HepG2 (cell line): ENCODE results near the gene CBX6. TPM values are rescaled to one million over a fixed set of nuclear protein-coding genes. Genes with fewer than 3 reads are reported as not detected.
A peak's percentile ranks its signal among the peaks of the same experiment; 100 is the strongest.

Experiments used
- ARID5B ChIP-seq: IDR thresholded peaks from 2 replicates; pipeline ENCODE4 v1.4.0; 2020; ENCODE audit warnings: mild to moderate bottlenecking, missing genetic modification reagents
- ATF7 ChIP-seq, 2 experiments: fragments of 450-650 bp in 1 of 2; sonication (generic) in 1 of 2; formaldehyde crosslinking in 1 of 2; IDR thresholded peaks; 2 replicates each; pipeline versions ENCODE4 v1.4.0 to v1.6.1; 2016 to 2020; ENCODE audit warnings: antibody characterized with exemption in 1 of 2, mild to moderate bottlenecking in 1 of 2, missing genetic modification reagents in 1 of 2
- SKIL ChIP-seq: sonication (generic); formaldehyde crosslinking; IDR thresholded peaks from 2 replicates; pipeline ENCODE4 v1.8.0; 2022; ENCODE audit warnings: missing genetic modification reagents, mild to moderate bottlenecking, moderate library complexity, borderline replicate concordance
- SRF ChIP-seq: IDR thresholded peaks from 2 replicates; pipeline ENCODE4 v1.6.1; 2011; ENCODE audit warnings: mild to moderate bottlenecking, low read depth, low read length, moderate library complexity
- STAT5B ChIP-seq: sonication (generic); formaldehyde crosslinking; IDR thresholded peaks from 2 replicates; pipeline ENCODE4 v1.4.0; 2020; ENCODE audit warnings: missing genetic modification reagents
- TBX2 ChIP-seq: sonication (generic); formaldehyde crosslinking; IDR thresholded peaks from 2 replicates; pipeline ENCODE4 v1.5.0; 2020; ENCODE audit warnings: missing genetic modification reagents, mild to moderate bottlenecking, borderline replicate concordance
- TCF7L2 ChIP-seq: IDR thresholded peaks from 2 replicates; pipeline ENCODE4 v1.6.1; 2011; ENCODE audit warnings: mild to moderate bottlenecking, low read depth, low read length, moderate library complexity
- ZBTB38 ChIP-seq: sonication (generic); formaldehyde crosslinking; IDR thresholded peaks from 2 replicates; pipeline ENCODE4 v1.5.1; 2020; ENCODE audit warnings: mild to moderate bottlenecking, missing genetic modification reagents
- ZBTB40 ChIP-seq, 2 experiments: fragments of 450-650 bp in 1 of 2; sonication (generic) in 1 of 2; formaldehyde crosslinking in 1 of 2; IDR thresholded peaks; 2 replicates each; pipeline versions ENCODE4 v1.6.1 to v1.8.0; 2016 to 2022; ENCODE audit warnings: antibody characterized with exemption in 1 of 2, mild to moderate bottlenecking in 1 of 2, missing genetic modification reagents in 1 of 2
- ZNF430 ChIP-seq: sonication (generic); formaldehyde crosslinking; IDR thresholded peaks from 2 replicates; pipeline ENCODE4 v1.9.0; 2021; ENCODE audit warnings: mild to moderate bottlenecking, missing genetic modification reagents
- ZNF614 ChIP-seq: IDR thresholded peaks from 2 replicates; pipeline ENCODE4 v1.6.1; 2018; ENCODE audit warnings: missing biosample characterization, missing genetic modification reagents, inconsistent platforms, borderline replicate concordance
- ZNF781 ChIP-seq: sonication (generic); formaldehyde crosslinking; IDR thresholded peaks from 2 replicates; pipeline ENCODE4 v1.5.1; 2020; ENCODE audit warnings: borderline replicate concordance, mild to moderate bottlenecking, missing genetic modification reagents; ENCODE audit errors: not compliant biosample characterization
- polyA plus RNA-seq, 8 experiments: library from polyadenylated mRNA; depleted of rRNA in 3 of 8; stranded (reverse) in 7 of 8; unstranded in 1 of 8; fragments of >200 nt; fragmentation: Illumina TruSeq in 4 of 8; extraction: Trizol in 4 of 8; gene quantifications; 2 replicates each; pipeline versions ENCODE4 v1.2.1 to v1.2.3, GENCODE V29; 2011 to 2016; ENCODE audit warnings: low read depth in 4 of 8, missing spikeins in 1 of 8, mixed read lengths in 1 of 8; ENCODE audit not compliant: insufficient read depth in 1 of 8
- total RNA-seq, 5 experiments: library from RNA; depleted of rRNA; stranded (reverse); fragments of >200 nt; fragmentation: Illumina TruSeq; extraction: Trizol; gene quantifications; 2 replicates each; pipeline ENCODE4 v1.2.3, GENCODE V29; 2016; ENCODE audit warnings: low read depth in 1 of 5
- TF ChIP-seq, protein P1 (sequence below): IDR thresholded peaks from 2 replicates; pipeline ENCODE4 v1.6.1; 2016

The CBX6 gene
- total and polyA plus RNA-seq, 2 of the 13 experiments (the other 11 are each of a cell fraction or from before 2014, with no cell fraction given) = 1.7 to 6.5 TPM

- TF ChIP-seq ZBTB38 (CRISPR knock-in tag) (no peak), ZNF430 (CRISPR knock-in tag) (peak; percentile 25; the same call in 1 of the 2 replicates), ARID5B (CRISPR knock-in tag) (peak; percentile 50; the same call in 1 of the 2 replicates), ZBTB40 (IDR thresholded peaks at IDR 0.05) (no peak), ZBTB40 (CRISPR knock-in tag; IDR thresholded peaks at IDR 0.05) (no peak), ATF7 (IDR thresholded peaks at IDR 0.05) (no peak), ATF7 (CRISPR knock-in tag; IDR thresholded peaks at IDR 0.05) (no peak), ZNF614 (CRISPR knock-in tag) (peak; percentile 59; the same call in 1 of the 2 replicates), SRF (no peak), TCF7L2 (no peak), ZNF781 (CRISPR knock-in tag) (peak; percentile 86), TBX2 (CRISPR knock-in tag) (peak; percentile 24; the same call in 1 of the 2 replicates), STAT5B (CRISPR knock-in tag) (0 out of 2 replicates have a peak, but pooled peaks have one; percentile 68), SKIL (CRISPR knock-in tag) (no peak)
- TF ChIP-seq, protein P1, sequence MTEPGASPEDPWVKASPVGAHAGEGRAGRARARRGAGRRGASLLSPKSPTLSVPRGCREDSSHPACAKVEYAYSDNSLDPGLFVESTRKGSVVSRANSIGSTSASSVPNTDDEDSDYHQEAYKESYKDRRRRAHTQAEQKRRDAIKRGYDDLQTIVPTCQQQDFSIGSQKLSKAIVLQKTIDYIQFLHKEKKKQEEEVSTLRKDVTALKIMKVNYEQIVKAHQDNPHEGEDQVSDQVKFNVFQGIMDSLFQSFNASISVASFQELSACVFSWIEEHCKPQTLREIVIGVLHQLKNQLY (CRISPR knock-in tag) = peak; percentile 27; the same call in 1 of the 2 replicates
These were observed 47.4 kb downstream of the CBX6 start (continued) for GRCh38 chr22:38824585-38824984.
